A673 (cell line): ENCODE measurements around the gene PDGFRA. TPM values are rescaled to one million over a fixed set of nuclear protein-coding genes. Genes with fewer than 3 reads are reported as not detected.

Experiments
- BruUV-seq: library from RNA; stranded (reverse); fragments of 400-500 nt; replicated peaks from 2 replicates; lab custom pipeline; 2021; lab: Mats Ljungman, UMichigan
- CTCF ChIA-PET: fragments of 300-600 bp; sonication (Branson Sonifier 250); formaldehyde crosslinking; loops from one replicate; lab custom pipeline; 2022; ENCODE audit warnings: antibody characterized with exemption; lab: Charles Lee
- POLR2A ChIA-PET: fragments of 300-600 bp; sonication (Branson Sonifier 250); formaldehyde crosslinking; loops from one replicate; lab custom pipeline; 2022; ENCODE audit warnings: antibody characterized with exemption; ENCODE audit not compliant: low non-redundant PET; lab: Charles Lee
- DNase-seq: peaks from one replicate; pipeline ENCODE4 v3.0.0-alpha.2; 2015; ENCODE audit warnings: low spot score
- H3K27ac ChIP-seq: fragments of 200-600 bp; sonication (generic); 2 replicates; pipeline ENCODE4 v1.5.1; 2016; ENCODE audit warnings: mixed run types, low read depth, mild to moderate bottlenecking, mixed read lengths, antibody characterized with exemption, low read length; ENCODE audit not compliant: poor library complexity, severe bottlenecking
- H3K27me3 ChIP-seq: fragments of 200-600 bp; sonication (generic); replicated peaks from 2 replicates; pipeline ENCODE4 v1.6.1; 2017; ENCODE audit warnings: mixed run types, low read depth, mild to moderate bottlenecking, mixed read lengths, antibody characterized with exemption, low read length; ENCODE audit not compliant: insufficient read depth, poor library complexity
- H3K36me3 ChIP-seq: fragments of 200-600 bp; sonication (generic); 2 replicates; pipeline ENCODE4 v1.6.1; 2016; ENCODE audit warnings: mixed run types, mild to moderate bottlenecking, mixed read lengths, antibody characterized with exemption, low read length; ENCODE audit not compliant: insufficient read depth, poor library complexity, severe bottlenecking
- H3K4me1 ChIP-seq: fragments of 200-600 bp; sonication (generic); 2 replicates; pipeline ENCODE4 v1.6.1; 2017; ENCODE audit warnings: mixed run types, mild to moderate bottlenecking, mixed read lengths, antibody characterized with exemption, low read length; ENCODE audit not compliant: insufficient read depth, poor library complexity, severe bottlenecking
- H3K4me3 ChIP-seq: fragments of 200-600 bp; sonication (generic); 2 replicates; pipeline ENCODE4 v1.5.1; 2016; ENCODE audit warnings: low read depth, mixed run types, mild to moderate bottlenecking, mixed read lengths, low read length; ENCODE audit not compliant: poor library complexity, severe bottlenecking
- H3K9me3 ChIP-seq: fragments of 200-600 bp; sonication (generic); 2 replicates; pipeline ENCODE4 v1.6.1; 2016; ENCODE audit warnings: mixed run types, low read depth, mild to moderate bottlenecking, mixed read lengths, antibody characterized with exemption, low read length; ENCODE audit not compliant: poor library complexity, severe bottlenecking
- EZH2 ChIP-seq: fragments of 200-600 bp; sonication (generic); IDR thresholded peaks from 2 replicates; pipeline ENCODE4 v1.6.1; 2017; ENCODE audit warnings: borderline replicate concordance, low read depth, mild to moderate bottlenecking, mixed read lengths, antibody characterized with exemption, low read length; ENCODE audit not compliant: poor library complexity, severe bottlenecking
- intact Hi-C: fragments of 100-400 bp; cut with micrococcal nuclease; formaldehyde crosslinking; loops from one replicate; pipeline ENCODE4 v1.10.0; 2022; ENCODE audit not compliant: unreplicated experiment
- total RNA-seq: library from RNA; stranded (reverse); gene quantifications from 2 replicates; pipeline ENCODE4 v1.2.3, GENCODE V29; 2021
- TF ChIP-seq, protein P1 (sequence below): fragments of 300-800, 200-600 bp; sonication (generic); conservative IDR thresholded peaks from 2 replicates; pipeline ENCODE4 v1.5.1; 2017; ENCODE audit warnings: low read depth, mild to moderate bottlenecking, antibody characterized with exemption, low read length, moderate library complexity, mixed read lengths

PDGFRA gene
- total RNA-seq, 1 experiment from 2014 or later, result 0.24 TPM

DNA sequence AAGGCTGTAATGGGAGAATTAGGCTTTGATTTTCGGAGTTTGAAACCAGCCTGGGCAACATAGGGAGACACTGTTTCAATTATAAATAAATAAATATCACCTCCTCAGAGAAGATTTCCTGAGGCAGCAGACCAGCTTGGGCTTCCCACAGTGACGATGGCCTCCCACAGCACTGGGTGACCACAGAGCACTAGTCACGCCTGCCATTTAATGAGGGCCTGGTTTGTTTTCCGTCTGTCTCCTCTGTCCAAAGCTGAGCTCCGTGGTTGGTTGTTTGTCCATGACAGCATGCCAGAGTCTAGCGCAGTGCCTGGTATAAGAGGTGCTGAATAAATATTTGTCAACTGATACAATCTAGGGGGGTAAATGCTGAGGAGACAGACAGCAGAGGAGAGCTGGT lies 10.4 kb upstream of the PDGFRA start:
- POLR2A ChIA-PET, result no interaction called here
- BruUV-seq, result no TSS peak

DNA sequence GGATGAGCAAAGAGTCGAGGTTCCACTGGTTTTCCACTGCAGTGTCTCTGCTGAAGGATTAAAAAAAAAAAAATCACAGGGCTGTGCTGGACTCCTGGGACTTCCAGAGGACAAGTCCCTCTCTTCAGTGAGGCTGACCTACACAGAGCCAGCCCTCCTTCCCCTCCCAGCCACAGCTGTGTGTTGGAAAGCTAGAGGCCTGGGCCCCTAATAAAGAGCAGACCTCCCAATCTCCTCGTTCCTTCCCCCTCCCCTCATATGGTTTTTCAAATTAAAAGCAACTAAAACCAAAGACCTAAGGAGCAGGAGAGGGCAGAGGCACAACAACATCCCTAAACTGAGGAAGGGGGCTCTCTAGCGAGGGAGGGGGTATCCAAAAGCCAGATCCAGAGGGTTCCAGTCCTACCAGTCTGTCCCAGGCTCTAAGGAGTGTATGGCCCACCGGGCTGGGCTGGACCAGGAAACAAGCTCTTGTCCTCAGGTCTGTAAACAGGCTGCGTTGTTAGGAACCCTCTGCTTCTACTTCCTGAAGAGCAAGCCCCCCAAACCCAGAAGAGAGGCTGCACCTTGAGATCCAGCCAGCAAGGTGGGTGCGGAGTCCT lies 4.0 kb upstream of the PDGFRA start:
- Histone ChIP-seq H3K27me3 (peaks cover 64% of the 10 kb centered on the region), H3K4me3 (no peak overlapping the region), H3K4me1 (no peaks in the 10 kb centered on the region), H3K9me3 (no peaks in the 10 kb centered on the region), H3K36me3 (no peaks in the 10 kb centered on the region), H3K27ac (no peak overlapping the region)
- no TSS peak for BruUV-seq
- DNase-seq, result no peak
- ChIA-PET POLR2A (no interaction called here), CTCF (no interaction called here)
- intact Hi-C loops, result no loop called here
- TF ChIP-seq EZH2, result no peak
- TF ChIP-seq, protein P1, sequence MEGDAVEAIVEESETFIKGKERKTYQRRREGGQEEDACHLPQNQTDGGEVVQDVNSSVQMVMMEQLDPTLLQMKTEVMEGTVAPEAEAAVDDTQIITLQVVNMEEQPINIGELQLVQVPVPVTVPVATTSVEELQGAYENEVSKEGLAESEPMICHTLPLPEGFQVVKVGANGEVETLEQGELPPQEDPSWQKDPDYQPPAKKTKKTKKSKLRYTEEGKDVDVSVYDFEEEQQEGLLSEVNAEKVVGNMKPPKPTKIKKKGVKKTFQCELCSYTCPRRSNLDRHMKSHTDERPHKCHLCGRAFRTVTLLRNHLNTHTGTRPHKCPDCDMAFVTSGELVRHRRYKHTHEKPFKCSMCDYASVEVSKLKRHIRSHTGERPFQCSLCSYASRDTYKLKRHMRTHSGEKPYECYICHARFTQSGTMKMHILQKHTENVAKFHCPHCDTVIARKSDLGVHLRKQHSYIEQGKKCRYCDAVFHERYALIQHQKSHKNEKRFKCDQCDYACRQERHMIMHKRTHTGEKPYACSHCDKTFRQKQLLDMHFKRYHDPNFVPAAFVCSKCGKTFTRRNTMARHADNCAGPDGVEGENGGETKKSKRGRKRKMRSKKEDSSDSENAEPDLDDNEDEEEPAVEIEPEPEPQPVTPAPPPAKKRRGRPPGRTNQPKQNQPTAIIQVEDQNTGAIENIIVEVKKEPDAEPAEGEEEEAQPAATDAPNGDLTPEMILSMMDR, result no peak

More for the DNA sequence above, 10.4 kb upstream of the PDGFRA start:
- CTCF ChIA-PET, result no interaction called here
- H3K9me3 ChIP-seq, result no peaks in the 10 kb centered on the region
- no peaks in the 10 kb centered on the region for H3K4me1 ChIP-seq
- peaks cover 16% of the 10 kb centered on the region for H3K27me3 ChIP-seq
- H3K27ac ChIP-seq, result no peak overlapping the region
- TF ChIP-seq EZH2, result no peak
- TF ChIP-seq, protein P1, result no peak
- no peak overlapping the region for H3K4me3 ChIP-seq
- DNase-seq, result no peak
- H3K36me3 ChIP-seq, result no peaks in the 10 kb centered on the region
- intact Hi-C loops, result loop anchor here (5.0 kb wide), 1 partner anchor 291 kb away; no protein-coding TSS in a partner anchor

DNA sequence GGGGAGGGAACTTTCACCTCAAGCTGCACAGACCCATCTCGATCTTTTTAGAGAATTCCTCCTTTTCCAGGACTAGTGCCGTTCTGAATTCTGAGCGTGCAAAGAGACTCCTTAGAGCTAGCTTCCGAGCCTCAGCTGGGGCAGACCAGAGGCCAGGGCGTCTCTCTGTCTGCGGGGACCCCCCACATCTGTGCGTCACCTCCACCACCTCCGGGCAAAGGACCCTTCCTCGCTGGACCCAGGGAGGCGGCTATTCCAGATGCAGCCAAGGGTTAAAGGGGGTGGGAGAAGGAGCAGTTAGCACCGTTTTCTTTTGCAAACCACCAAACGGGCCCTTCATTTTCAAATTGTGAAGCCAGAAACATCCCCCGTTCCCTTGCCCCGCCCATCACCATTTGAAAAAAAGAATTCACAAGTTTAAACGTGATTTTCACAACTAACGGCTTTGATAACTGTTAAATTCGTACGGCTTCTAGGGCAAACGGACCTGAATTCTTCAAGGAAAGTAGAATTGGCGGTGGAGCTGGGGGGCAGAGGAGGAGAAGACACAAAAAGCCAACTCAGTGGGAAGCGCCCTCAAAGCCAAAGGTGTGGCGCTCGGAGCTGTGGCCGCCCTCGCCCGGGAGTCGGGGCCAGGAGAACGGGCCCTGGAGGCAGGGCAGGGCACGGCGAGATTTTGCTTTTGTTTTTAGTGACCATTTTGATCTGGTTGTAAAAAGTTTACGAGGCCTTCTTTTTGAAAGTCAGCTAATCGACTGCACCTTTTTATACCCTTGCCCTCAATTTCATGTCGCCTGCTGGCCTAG lies 3.3 kb upstream of the PDGFRA start:
- Histone ChIP-seq H3K9me3 (no peaks in the 10 kb centered on the region), H3K4me3 (no peak overlapping the region), H3K27me3 (peaks cover 71% of the 10 kb centered on the region), H3K27ac (no peak overlapping the region), H3K4me1 (no peaks in the 10 kb centered on the region), H3K36me3 (no peaks in the 10 kb centered on the region)
- TF ChIP-seq, protein P1, result no peak
- peak; percentile 24 for TF ChIP-seq EZH2
- intact Hi-C loops, result loop anchor here (2.0 kb wide), 1 partner anchor 1211 kb away; no protein-coding TSS in a partner anchor
- no TSS peak for BruUV-seq
- ChIA-PET POLR2A (no interaction called here), CTCF (no interaction called here)
- DNase-seq, result no peak
